ENCODE results near the gene PNKP. TPM values are rescaled to one million over a fixed set of nuclear protein-coding genes. Genes with fewer than 3 reads are reported as not detected.

PNKP gene
- polyA plus RNA-seq, 1 donor from 2014 or later: 43.1 TPM

GRCh38 chr19:49871349-49871985 lies 4.1 kb upstream of the PNKP start:
- H3K9ac ChIP-seq (ENCODE audit: low read length): no peak overlapping the region
- no peak overlapping the region for H2AFZ ChIP-seq (ENCODE audit: low read depth, low read length)
- H3F3A ChIP-seq (ENCODE audit: insufficient read depth, low read length, poor library complexity, severe bottlenecking): no peaks in the 10 kb centered on the region
- H3K9me3 ChIP-seq (ENCODE audit: low read length): no peaks in the 10 kb centered on the region
- H3K36me3 ChIP-seq (ENCODE audit: insufficient read depth, low read length): no peaks in the 10 kb centered on the region
- no peak overlapping the region for H3K27ac ChIP-seq (ENCODE audit: low read length)
- H3K9me2 ChIP-seq (ENCODE audit: insufficient read depth, low read length): no peaks in the 10 kb centered on the region
- H3K79me2 ChIP-seq (replicated peaks; ENCODE audit: insufficient read depth, low read length): peaks cover 15% of the 10 kb centered on the region
- H3K4me2 ChIP-seq (ENCODE audit: low read length): no peak overlapping the region
- no peak for TF ChIP-seq MXI1 (conservative IDR thresholded peaks at IDR 0.05; ENCODE audit: poor library complexity, severe bottlenecking)
- no peak for TF ChIP-seq EZH2 (IDR thresholded peaks at IDR 0.05; ENCODE audit: borderline replicate concordance, insufficient read depth, low read length, poor library complexity, severe bottlenecking)
- no peak for TF ChIP-seq RAD21 (conservative IDR thresholded peaks at IDR 0.05)
- no peak for TF ChIP-seq TAF1 (IDR thresholded peaks at IDR 0.05; ENCODE audit: low read depth)
- TF ChIP-seq SMC3 (conservative IDR thresholded peaks at IDR 0.05; ENCODE audit: poor library complexity): no peak
- TF ChIP-seq, protein P1, sequence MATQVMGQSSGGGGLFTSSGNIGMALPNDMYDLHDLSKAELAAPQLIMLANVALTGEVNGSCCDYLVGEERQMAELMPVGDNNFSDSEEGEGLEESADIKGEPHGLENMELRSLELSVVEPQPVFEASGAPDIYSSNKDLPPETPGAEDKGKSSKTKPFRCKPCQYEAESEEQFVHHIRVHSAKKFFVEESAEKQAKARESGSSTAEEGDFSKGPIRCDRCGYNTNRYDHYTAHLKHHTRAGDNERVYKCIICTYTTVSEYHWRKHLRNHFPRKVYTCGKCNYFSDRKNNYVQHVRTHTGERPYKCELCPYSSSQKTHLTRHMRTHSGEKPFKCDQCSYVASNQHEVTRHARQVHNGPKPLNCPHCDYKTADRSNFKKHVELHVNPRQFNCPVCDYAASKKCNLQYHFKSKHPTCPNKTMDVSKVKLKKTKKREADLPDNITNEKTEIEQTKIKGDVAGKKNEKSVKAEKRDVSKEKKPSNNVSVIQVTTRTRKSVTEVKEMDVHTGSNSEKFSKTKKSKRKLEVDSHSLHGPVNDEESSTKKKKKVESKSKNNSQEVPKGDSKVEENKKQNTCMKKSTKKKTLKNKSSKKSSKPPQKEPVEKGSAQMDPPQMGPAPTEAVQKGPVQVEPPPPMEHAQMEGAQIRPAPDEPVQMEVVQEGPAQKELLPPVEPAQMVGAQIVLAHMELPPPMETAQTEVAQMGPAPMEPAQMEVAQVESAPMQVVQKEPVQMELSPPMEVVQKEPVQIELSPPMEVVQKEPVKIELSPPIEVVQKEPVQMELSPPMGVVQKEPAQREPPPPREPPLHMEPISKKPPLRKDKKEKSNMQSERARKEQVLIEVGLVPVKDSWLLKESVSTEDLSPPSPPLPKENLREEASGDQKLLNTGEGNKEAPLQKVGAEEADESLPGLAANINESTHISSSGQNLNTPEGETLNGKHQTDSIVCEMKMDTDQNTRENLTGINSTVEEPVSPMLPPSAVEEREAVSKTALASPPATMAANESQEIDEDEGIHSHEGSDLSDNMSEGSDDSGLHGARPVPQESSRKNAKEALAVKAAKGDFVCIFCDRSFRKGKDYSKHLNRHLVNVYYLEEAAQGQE (IDR thresholded peaks at IDR 0.05; ENCODE audit: borderline replicate concordance): no peak
- TF ChIP-seq EP300 (conservative IDR thresholded peaks at IDR 0.05; ENCODE audit: poor library complexity, severe bottlenecking): no peak
- TF ChIP-seq POLR2AphosphoS5 (IDR thresholded peaks at IDR 0.05): no peak
- no peak for TF ChIP-seq CTCF (IDR thresholded peaks at IDR 0.05; ENCODE audit: poor library complexity, severe bottlenecking)
- H3K4me3 ChIP-seq (ENCODE audit: low read length): no peak overlapping the region
- H3K27me3 ChIP-seq (ENCODE audit: insufficient read depth, low read depth, low read length): no peaks in the 10 kb centered on the region
- H4K20me1 ChIP-seq (ENCODE audit: insufficient read depth): no peaks in the 10 kb centered on the region

DNA sequence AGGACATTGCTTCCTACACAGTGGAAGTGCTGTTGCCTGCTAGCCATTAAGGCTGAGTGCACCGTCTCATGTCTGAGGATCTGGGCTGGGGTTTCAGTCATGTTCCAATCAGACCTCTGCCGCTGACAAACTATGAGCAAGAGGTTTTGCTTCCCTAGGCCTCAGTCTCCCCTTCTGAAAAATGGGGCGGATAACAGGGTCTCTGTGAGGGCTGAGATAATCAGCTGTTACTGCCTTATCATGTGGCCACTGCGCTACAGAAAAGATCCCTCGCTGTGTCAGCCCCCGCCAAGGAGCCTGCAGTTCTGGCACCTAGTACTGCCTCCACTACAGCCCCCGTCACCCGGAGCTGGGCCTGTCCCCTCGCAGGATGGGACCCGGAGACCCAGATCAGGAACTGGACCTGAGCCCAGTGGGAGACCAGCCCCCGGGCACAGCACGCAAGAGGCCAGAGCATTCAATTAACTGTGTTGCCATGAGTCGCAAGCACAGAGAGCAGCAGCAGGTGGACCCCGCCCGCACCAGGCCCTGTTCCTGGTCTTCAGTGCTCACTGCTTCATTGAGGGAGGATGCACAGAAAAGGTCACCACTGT lies 3.0 kb upstream of the PNKP start:
- no peak for TF ChIP-seq EZH2 (IDR thresholded peaks at IDR 0.05; ENCODE audit: borderline replicate concordance, insufficient read depth, low read length, poor library complexity, severe bottlenecking)
- no peak for TF ChIP-seq SMC3 (conservative IDR thresholded peaks at IDR 0.05; ENCODE audit: poor library complexity)
- TF ChIP-seq, protein P1 (IDR thresholded peaks at IDR 0.05; ENCODE audit: borderline replicate concordance): no peak
- no peak for TF ChIP-seq RAD21 (conservative IDR thresholded peaks at IDR 0.05)
- no peak for TF ChIP-seq POLR2AphosphoS5 (IDR thresholded peaks at IDR 0.05)
- no peak for TF ChIP-seq CTCF (IDR thresholded peaks at IDR 0.05; ENCODE audit: poor library complexity, severe bottlenecking)
- no peak for TF ChIP-seq EP300 (conservative IDR thresholded peaks at IDR 0.05; ENCODE audit: poor library complexity, severe bottlenecking)
- no peak for TF ChIP-seq TAF1 (IDR thresholded peaks at IDR 0.05; ENCODE audit: low read depth)
- no peaks in the 10 kb centered on the region for H3K9me2 ChIP-seq (ENCODE audit: insufficient read depth, low read length)
- peak overlapping the region; percentile 58 for H2AFZ ChIP-seq (ENCODE audit: low read depth, low read length)
- no peaks in the 10 kb centered on the region for H4K20me1 ChIP-seq (ENCODE audit: insufficient read depth)
- H3K9me3 ChIP-seq (ENCODE audit: low read length): no peaks in the 10 kb centered on the region
- H3K36me3 ChIP-seq (ENCODE audit: insufficient read depth, low read length): no peaks in the 10 kb centered on the region
- H3F3A ChIP-seq (ENCODE audit: insufficient read depth, low read length, poor library complexity, severe bottlenecking): no peaks in the 10 kb centered on the region
- peak overlapping the region; percentile 73 for H3K9ac ChIP-seq (ENCODE audit: low read length)
- peaks cover 17% of the 10 kb centered on the region for H3K79me2 ChIP-seq (replicated peaks; ENCODE audit: insufficient read depth, low read length)
- H3K4me2 ChIP-seq (ENCODE audit: low read length): peak overlapping the region; percentile 74
- no peaks in the 10 kb centered on the region for H3K27me3 ChIP-seq (ENCODE audit: insufficient read depth, low read depth, low read length)
- H3K4me3 ChIP-seq (ENCODE audit: low read length): peak overlapping the region; percentile 76
- peak overlapping the region; percentile 91 for H3K27ac ChIP-seq (ENCODE audit: low read length)

Measured in neural cell (in vitro differentiated cells).